ENCODE measurements around the gene CTSH. TPM values are rescaled to one million over a fixed set of nuclear protein-coding genes. Genes with fewer than 3 reads are reported as not detected.
"Not testable (repeated sequence)": the region's sequence is repeated elsewhere in the genome, so short reads cannot be mapped to it uniquely, and the experiment has no call there.

Gene CTSH
- polyA plus RNA-seq, 1 donor, result 38.3 TPM

DNA sequence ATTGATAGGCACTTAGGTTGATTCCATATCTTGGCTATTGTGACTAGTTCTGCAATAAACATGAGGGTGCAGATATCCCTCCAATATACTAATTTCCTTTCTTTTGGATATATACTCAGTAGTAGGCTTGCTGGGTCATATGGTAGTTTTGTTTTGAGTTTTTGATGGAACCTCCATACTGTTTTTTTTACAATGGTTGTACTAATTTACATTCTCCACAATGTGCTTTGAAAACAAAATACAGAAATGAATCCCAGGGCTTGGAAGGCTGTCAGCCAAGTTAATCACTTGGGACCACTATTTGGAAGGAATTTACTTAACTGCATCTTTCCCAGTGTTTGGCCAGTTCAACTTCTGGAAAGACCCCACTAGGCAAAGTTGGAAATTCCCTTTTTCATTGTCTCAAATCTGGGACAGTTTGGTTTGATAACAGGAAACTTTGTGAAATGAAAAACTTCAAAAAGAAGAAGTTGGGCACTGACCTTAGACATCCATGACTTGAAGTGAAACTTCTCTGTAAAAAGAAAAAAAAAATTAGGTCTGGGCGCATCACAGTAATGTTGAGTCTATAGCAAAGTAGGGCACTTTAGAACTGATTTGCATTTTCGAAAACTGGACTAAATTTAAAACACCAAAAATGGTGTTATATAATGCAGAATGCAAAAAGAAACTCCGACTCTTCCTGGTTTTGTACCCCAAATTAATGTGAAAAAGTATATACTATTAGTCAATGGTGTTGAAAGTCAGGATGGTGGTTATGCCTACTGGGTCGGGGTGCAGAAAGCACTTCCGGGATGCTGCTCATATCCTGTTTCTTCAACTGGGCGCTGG, 6.0 kb downstream of the CTSH start:
- DNase-seq, result no peak

DNA sequence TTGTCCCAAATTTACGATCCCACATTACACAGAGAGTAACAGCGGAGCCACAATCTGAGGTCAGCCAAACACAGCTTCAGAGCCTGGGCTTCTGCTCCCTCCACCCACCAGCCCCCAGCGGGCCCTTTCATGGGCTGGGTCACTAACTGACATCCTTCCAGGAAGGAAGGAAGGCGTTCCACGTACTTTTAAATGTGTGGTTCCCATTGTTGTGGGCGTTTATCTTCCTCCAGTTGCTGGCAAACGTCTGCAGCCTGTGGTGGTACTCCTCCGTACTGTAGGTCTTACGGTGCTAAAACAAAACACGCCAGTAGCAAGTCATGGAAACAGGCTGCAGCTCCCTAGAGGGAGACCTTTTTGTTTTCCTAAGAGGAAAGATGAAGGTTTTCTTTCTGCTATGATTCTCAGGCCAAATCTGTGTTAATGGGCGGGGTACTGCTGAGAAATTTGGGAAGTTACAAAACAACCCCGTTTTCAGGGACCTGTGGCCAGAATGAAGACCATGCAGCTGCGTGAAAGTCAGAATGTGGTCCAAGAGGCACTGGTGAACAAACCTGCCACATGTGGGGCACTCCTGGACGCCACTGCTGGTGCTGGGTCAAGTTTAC, 7.6 kb downstream of the CTSH start:
- no peak for DNase-seq

DNA sequence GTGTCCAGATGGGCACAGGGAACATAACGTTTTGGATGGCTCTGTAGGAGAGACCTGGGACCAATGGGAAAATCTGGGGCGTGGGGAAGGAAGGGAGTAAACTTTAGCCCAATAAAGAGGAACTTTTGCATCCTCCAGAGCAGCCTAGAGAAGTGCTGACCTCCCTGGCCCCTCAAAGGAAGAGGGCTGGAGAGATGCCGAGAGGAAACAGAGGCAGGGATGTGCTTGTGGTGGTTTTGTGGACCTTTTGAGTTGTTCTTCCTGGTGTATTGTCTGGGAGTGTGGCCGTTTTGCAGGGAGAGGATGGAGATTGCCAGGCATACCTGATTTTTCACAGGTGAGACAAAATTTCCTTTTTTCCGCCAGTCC, 10.2 kb downstream of the CTSH start:
- DNase-seq, result no peak

DNA sequence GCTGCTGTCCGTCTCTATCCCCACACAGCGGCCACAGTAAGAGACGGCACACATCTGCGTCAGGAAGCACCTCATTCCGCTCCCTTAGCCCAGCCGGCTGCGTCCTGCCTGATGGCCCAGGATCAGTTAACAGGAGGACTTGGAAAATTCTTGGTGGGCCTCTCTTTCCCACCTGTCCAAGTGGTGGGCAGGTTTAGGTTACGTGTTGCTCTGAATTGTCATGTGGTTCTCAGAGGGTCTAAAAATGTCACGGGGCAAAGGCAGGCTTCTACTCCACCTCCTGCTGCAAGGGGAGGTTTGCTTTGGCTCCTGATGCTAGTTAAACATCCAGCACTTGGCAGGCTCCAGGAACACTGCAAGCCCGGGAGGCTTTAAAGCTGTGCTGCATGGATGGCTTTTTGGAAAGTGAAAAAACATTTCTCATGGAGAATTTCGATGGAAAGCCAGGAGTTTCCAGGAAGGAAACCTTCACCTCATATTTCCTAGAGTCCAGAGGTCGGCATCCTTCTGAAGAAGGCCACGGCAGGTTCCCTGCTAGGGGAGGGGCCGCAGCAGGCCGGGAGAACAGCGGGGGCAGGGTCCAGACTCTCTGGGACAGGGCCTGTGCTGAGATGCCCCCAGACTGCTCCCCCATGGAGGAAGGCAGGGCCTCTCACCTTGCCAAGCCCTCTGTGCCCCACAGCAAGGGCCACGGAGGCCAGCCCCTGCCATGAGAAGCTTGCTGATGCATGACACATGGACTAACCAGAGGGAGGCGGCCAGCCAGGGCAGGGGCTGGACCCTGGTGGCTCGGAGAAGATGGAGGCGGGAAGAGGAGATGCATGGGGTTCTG, 10.8 kb downstream of the CTSH start:
- peak; percentile 86 for DNase-seq

DNA sequence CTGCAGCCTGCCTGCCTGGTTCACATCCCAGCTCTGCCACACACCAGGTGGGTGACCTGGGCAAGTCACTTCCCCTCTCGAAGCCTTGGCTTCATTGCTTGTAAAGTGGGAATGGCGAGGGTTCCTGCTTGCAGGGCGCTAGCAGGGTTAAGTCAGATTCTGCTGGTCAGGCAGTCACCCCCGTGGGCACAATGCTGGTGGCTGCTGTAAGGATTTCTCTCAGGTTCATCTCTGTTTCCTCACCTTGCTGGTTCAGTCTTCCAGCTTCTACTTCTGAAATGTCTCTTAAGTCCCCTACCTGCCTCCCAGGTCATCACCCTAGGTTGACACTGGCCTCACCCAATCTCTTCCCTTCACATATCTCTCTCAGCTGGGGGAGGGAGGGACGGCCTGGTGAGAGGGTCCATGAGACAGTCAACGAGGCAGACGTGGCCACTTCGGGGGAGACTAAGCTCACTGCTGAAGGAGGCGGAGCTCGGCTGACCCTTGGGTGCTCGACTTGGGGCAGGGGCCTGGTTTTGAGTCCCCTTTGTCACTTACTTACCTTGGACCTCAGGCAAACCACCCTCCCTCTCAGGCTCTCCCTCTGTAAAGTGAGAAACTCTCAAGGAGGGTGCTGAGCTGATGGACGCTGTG, 11.5 kb downstream of the CTSH start:
- no peak for DNase-seq

DNA sequence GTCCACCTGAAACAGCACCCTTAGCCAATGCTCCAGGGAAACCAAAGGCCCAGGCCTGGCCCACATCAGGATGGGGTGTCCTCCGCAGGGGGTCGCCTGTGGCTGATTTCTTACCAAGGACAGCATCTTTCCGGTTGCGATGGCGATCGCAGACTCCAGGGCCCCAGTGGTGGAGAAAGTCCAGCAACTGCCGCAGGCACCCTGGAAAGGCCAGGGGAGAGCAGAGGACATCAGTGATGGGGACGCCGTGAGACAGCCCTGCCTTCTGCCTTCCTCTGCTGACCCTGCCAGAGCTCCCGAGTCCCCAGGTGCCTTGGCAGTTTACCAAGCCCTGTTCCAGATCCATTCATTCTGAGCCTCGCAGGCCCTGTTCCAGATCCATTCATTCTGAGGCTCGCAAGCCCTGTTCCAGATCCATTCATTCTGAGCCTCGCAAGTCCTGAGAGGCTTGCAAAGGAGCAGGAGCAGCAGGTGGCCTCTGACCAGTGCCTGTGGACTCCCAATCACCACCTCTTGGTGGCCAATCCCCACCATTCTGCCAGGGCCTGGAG, 12.5 kb downstream of the CTSH start:
- no peak for DNase-seq

DNA sequence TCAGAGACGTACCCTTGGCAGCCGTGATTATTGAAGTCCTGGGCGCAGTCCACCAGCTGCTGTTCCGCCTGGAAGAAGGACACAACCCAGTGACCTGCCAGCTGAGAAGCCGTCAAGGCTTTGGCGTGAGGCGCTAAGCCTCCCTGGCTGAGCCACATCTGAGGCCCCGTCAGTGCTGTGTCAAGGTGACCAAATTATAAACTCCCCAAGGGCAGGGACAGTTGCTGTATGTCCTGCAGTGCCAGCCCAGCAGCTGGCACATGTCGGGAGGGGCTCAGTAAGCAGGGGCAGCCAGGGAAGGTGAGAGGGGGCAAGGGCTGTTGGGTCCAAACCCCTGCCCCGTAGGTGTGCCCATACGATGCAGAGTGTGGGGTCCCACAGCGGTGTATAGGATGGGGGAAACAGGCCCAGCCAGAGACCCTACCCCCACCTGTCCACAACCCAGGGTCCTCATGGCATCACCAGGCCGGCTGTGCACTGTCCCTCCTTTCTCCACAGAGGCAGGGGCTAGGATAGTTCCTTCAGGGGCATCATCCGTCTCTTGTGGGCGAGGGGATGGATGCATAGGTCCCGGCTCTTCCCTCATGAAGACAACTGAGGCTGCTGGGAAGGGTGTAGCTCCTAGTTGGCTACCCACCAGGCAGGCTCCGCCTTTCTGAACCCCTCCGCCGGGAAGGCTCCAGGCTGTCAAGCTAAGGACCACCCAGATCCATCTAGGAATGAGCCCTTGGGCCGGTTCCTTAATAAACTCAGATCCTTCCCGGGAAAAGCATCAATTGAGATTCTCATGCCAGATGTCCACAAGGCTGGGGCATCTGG, 13.2 kb downstream of the CTSH start:
- DNase-seq, result no peak

DNA sequence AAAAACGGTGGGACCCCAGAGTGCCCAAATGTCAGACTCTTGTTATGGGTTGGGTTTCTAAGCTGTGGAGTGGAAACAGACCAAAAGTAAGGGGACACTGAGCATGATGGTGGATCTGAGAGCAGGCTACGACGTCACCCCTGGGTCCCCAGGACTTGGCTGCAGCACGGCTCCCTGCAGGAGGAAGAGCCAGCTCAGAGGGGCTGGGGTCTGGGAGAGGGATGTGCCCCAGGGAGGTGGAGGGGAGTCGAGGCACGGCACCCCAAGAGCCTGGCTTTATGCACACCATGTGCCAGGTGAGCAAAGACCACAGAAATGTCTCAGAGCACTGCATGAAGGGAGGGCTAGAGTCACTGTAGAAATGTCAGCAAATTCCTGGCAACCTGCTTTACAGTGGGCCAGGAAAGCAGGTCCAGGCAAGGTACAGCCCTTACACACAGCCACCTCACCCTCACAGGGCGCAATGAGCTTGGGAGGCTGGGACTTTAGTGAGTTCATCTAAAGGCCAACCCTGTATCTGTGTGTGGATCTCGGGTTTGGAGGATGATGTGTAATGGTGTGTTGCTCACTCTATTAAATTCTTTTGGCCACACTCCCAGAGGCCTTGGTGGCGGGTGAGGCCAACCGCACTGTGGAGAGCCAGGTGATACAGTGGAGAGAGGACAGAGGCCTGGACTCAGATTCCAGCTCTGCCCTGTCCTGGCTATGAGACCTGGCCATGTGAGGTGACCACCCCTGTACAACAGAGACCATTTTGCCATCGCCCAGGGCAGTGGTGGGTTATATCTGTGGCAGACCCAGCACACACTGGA, 14.1 kb downstream of the CTSH start:
- no peak for DNase-seq

DNA sequence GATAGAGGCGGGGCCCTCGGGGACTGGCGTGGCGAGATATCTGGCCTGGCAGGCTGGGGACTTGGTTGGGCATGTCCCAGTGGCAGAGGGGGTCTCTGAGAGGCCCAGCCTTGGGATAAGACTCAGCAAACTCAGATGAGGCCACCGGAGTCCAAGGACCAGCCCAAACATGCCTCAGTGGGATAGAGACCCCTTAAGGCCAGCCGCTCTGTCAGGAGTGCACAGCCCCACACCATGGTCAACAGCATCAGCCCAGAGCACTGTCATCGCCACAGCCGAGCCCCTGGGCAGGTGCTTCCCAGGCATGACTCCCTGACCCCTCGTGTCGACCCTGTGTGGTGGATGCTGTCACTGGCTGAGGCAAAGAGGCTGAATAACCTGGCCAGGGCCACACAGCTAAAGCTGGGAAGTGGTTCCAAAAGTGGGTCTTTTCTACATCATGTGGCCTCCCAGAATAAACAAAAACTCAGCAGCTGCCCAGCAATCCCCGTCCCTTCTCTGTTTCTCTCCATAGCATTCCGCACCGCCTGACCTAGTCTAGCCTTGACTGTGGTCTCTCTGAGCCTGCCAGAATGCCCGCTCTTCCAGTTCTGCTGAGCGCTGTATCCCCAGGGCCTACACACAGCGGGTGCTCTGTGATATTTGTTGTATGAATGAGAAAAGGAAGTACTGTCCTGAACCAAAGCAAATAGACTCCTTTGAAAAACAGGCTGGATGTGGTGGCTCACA, 15.1 kb downstream of the CTSH start:
- no peak for DNase-seq

DNA sequence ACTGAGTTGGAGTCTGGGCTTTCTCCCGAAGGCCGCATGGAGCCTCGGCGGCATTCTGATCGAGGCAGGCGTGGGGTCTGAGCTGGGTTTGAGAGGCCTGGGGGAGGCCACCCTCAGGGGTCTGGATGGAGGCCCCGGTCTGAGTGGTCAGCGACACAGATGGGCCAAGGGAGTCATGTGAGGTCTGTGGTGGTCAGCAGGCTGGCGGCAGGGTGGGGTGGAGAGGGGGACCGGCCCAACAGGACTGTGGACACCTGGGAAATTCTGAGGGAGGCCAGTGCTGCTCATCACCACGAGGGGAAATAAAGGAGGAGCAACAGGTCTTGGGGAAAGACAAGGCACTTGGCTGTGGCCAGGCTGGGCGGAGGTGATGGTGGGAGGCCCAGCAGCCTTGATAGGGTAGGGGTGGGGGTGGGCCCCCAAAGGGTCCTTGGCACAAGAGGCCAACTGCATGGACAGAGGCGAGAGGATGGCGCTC, 16.2 kb downstream of the CTSH start:
- no peak for DNase-seq

DNA sequence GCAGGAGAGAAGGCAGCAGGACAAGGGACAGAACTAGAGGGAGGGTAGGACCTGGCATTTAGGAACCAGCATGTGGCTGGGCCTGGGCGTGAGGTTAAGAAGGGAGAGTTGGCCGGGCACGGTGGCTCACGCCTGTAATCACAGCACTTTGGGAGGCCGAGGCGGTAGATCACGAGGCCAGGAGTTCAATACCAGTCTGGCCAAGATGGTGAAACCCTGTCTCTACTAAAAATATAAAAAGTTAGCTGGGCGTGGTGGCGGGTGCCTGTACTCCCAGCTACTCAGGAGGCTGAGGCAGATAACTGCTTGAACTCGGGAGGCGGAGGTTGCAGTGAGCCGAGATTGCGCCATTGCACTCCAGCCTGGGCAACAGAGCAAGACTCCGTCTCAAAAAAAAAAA, 16.7 kb downstream of the CTSH start:
- DNase-seq, result not testable (repeated sequence)

DNA sequence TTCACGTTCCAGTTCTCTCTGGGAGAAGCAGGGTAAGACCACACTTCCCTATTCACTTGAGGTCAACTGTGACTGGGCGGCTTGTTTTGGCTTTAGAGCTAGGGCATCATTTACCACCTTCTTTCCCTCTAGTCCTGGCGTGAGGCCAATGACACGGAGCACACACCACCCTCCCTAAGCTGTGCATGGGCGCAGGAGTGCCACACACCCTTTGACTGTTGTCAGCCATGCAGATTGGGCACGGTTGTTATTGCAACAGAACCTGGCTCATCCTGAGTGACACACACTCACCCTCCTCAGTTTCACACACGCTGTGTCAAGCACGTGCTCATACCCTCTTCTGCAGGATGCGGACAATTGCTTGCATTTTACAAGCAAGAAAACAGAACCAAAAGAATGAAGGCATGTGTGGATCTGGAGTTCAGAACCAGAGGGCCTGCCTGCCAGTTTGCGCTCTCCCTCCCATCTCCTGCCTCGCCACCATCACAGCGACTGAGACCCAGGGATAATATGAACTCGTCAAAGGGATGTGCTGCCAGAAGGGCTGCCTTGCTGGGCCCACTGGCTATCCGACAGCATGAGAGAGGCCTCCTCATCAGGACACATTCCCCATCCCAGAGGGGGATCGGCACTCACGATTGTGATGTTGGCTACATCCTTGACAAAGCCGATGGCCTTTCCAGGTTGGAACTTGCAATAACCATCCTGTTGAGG, 17.6 kb downstream of the CTSH start:
- DNase-seq, result no peak

DNA sequence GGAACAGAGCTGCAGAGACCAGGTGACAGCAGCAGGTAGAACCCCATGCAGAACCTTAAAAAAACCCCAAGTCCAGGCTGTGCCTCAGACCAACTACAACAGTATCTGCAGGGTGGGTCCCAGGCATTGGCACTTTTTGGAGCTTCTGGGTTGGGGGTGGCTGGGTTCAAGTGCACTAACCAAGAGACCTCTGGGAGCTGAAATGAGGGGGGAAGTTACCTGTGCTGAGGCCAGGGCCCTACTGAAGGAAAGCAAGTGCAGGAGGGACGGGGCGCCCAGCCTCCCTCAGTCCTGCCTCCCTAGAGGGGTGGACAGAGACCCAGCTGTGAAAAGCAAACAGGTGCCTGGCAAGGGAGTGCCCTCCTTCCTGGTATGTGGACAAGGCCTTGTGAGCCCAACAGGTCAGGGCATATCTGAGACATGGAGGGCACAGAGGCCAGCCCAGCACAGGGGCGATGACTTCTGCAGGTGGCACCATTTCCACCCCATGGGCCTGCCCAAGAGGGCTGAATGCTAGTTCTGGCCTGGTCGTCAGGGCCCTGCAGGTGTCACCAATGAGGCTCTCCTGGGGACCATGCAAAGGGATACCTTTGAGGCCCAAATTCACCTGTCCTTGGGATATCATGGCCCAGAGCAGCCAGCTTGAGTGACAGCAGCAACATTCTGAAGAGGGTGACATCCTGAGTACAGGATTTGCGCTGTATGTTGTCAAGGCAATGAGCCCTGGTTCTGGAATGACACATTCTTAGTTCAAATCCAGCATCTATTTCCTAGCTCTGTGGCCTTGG, 18.7 kb downstream of the CTSH start:
- no peak for DNase-seq

DNA sequence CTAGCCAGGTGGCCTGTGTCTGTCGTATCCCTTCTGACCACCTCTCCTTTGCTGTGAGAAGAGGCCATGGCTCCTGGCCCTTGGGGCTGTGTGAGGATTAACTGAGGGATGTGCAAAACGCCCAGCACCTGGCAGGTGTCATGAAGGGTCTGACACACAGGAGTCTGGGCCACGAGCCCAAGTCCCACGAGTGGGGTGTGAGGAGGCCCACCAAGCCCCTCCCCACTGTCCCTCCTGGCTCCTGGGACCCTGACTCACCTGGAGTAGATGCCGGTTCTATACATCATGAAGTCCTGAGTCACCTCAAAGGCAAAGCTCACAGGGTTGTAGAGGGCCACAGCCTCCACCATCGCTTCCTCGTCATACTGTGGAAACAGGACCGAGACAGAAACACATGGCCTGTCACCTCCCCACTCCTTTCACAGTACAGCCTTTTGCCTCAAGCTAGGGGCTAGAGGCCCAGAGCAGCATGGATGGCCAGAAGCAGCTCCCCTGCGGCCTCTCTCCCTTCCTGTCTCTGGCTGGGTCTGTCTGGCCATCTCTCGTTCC, 19.7 kb downstream of the CTSH start:
- DNase-seq, result no peak

DNA sequence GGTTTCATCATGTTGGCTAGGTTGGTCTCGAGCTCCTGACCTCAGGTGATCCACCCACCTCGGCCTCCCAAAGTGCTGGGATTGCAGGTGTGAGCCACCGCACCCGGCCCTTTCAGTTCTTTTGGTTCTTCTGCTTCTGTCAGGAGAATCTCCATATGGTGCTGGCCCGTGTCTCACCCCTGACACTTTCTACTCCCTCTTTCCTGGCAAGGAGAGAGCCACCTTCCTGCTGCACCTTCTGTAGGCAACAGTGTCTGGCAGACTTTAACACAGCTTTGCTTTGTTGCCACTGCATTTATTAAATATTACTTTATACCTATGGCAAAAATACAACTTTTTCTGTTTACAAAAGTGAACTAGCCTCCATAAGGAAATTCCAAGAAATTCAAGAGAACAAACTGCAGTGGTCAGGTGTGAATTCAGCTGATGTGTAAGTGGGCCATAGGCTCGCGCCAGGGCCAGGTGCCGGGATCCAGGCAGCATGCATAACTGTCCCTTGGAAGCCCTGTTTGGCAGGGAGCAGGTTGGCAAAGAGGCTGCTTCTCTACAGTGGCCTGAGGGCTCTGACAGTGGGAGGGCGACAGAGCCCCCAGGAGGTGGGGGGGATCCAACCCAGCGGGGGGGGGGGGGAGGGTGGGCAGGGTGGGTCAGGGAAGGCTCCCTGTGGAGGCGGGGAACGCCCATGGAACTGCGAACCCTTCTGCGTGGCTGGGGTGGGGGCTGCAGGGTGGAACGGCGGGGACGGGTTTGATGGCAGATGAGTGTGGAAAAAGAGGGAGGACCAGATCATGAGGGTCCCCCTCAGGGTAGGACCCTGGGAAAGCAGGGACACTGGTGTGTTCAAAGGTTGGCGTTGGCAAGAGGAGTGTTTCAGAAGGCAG, 21.1 kb downstream of the CTSH start:
- no peak for DNase-seq

DNA sequence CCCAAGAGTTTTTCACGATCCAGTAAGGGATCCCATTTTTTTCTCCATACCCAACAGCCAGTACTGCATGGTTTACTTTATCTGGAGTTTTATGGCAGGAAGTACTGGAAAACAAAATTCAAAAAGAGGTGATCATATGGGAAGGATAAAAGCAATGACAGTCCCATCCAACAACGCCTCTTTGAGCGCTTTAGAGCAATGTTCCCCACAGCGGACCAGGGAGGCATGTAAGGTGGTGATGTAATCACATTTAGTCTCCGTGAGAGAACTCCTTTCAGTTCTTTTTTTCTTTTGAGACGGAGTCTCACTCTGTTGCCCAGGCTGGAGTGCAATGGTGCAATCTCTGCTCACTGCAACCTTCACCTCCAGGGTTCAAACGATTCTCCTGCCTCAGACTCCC, 21.8 kb downstream of the CTSH start:
- no peak for DNase-seq

DNA sequence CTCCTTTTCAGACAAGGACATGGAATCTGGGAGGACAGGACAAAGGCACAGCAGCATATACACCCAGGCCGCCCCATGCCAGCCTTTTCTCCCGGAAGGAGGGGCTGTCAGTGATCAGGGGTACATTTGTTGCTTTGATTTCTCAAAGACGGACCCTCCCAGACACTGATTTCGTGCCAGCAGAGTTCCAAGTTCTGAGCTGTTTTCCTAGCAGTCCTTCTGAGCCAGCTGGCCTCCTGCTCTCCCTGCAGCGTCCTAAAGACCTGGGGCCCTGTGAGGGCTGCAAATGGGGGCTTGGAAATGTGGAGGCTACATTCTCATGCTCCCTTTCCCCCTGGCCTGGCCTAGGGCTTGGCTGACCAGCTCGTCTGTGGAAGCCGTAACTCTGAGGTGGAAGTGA, 22.3 kb downstream of the CTSH start:
- DNase-seq, result no peak
